ENCODE results near the gene DDX6. TPM values are rescaled to one million over a fixed set of nuclear protein-coding genes. Genes with fewer than 3 reads are reported as not detected.

The DDX6 gene
- total RNA-seq (ENCODE audit: low replicate concordance): 84.0 and 90.9 TPM in 2 replicates

DNA sequence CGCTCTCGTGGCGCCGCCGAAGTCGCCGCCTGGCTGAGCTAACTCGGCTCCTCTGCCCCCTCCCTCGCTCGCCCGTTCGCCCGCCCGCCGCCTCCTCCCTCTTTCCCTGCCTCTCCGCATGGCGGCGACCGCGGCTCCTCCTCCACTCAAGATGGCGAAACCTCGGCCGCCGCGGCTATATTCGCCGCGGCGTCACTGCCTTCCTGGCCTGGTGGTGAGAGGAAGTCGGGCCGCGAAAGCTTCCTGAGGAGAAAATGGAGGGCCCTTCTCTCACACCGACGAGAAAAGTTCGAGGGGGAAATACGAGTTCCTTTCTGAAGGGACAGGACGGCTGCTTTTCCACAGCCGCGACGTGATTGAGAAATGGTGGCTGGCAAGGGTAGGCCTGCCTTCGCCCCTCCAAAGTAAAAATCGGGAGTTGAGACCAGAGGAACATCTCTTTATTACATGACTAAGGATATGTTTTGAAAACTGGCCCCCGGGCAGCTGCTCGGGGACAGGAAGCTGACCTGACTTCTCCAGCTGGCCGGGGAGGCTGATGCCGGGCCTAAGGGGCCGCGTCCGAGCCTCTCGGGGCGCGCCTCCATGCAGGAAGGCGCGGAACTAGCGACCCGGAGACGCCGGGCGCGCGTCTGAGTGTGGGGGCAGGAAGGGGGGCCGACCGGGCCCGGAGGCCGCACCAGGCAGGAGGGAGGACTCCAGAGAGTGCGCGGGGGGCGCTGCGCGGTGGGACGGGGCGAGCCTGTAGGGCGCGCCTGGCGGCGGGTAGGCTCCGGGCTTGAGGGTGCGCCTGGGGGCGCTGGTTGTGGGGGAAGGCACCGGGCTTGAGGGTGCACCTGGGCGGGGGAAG, at the start of gene DDX6:
Gene DDX6, minus strand, starts transcription at position 54 of the 850 bp plus-strand sequence. CDS start 4,913 bp downstream, outside the sequence.

Other genes starting within 250 kb of the DDX6 start
- 21.2 and 21.6 TPM in 2 replicates for gene IFT46, start 225.2 kb downstream of the DDX6 start, total RNA-seq (ENCODE audit: low replicate concordance)
- gene ARCN1, start 218.8 kb downstream of the DDX6 start, total RNA-seq (ENCODE audit: low replicate concordance): 135 and 146 TPM in 2 replicates
- 41.5 and 114 TPM in 2 replicates for gene PHLDB1, start 183.5 kb downstream of the DDX6 start, total RNA-seq (ENCODE audit: low replicate concordance)
- 0.08 and 0.12 TPM in 2 replicates for gene TREH, start 111.5 kb downstream of the DDX6 start, total RNA-seq (ENCODE audit: low replicate concordance)
- not detected in 2 replicates for gene CXCR5, start 92.7 kb upstream of the DDX6 start, total RNA-seq (ENCODE audit: low replicate concordance)
- 3.7 and 19.3 TPM in 2 replicates for gene BCL9L, start 134.8 kb upstream of the DDX6 start, total RNA-seq (ENCODE audit: low replicate concordance)
- gene UPK2, start 165.1 kb upstream of the DDX6 start, total RNA-seq (ENCODE audit: low replicate concordance): not detected in 2 replicates
- not detected in 2 replicates for gene FOXR1, start 180.6 kb upstream of the DDX6 start, total RNA-seq (ENCODE audit: low replicate concordance)
- 7.3 and 13.5 TPM in 2 replicates for gene CENATAC, start 207.0 kb upstream of the DDX6 start, total RNA-seq (ENCODE audit: low replicate concordance)
- gene RPS25, start 227.2 kb upstream of the DDX6 start, total RNA-seq (ENCODE audit: low replicate concordance): 338 and 761 TPM in 2 replicates
- gene TRAPPC4, start 227.6 kb upstream of the DDX6 start, total RNA-seq (ENCODE audit: low replicate concordance): 114 and 129 TPM in 2 replicates
- gene SLC37A4, start 239.7 kb upstream of the DDX6 start, total RNA-seq (ENCODE audit: low replicate concordance): 7.0 and 9.7 TPM in 2 replicates